Ascending aorta (tissue), 2 donors: ENCODE results near the gene PPM1L. TPM values are rescaled to one million over a fixed set of nuclear protein-coding genes. Genes with fewer than 3 reads are reported as not detected.

ENCODE experiments used
- DNase-seq, 2 donors: peaks; one replicate each; pipeline ENCODE4 v3.0.0-alpha.2; 2019; ENCODE audit warnings: low spot score in 2 of 2
- H3K27ac ChIP-seq, 2 donors: fragments of 200-600 bp; sonication (generic); one replicate each; pipeline ENCODE4 v1.5.1; 2016 to 2017; ENCODE audit warnings: mild to moderate bottlenecking in 1 of 2
- H3K27me3 ChIP-seq: fragments of 200-600 bp; sonication (generic); one replicate; pipeline ENCODE4 v1.5.1; 2017
- H3K36me3 ChIP-seq, 2 donors: fragments of 200-600 bp; sonication (generic); one replicate each; pipeline ENCODE4 v1.5.1; 2016
- H3K4me1 ChIP-seq, 2 donors: fragments of 200-600 bp; sonication (generic); one replicate each; pipeline ENCODE4 v1.5.1; 2016 to 2017; ENCODE audit warnings: mild to moderate bottlenecking in 1 of 2
- H3K4me3 ChIP-seq, 2 donors: fragments of 200-600 bp; sonication (generic); one replicate each; pipeline ENCODE4 v1.5.1; 2016 to 2017; ENCODE audit warnings: mild to moderate bottlenecking in 1 of 2
- H3K9me3 ChIP-seq, 2 donors: fragments of 200-600 bp; sonication (generic); one replicate each; pipeline ENCODE4 v1.5.1; 2016
- CTCF ChIP-seq, 3 experiments: fragments of 200-600 bp in 2 of 3; fragments of 450-650 bp in 1 of 3; sonication (generic) in 2 of 3; IDR thresholded peaks; one replicate each; pipeline ENCODE4 v1.5.1; 2016 to 2019; ENCODE audit warnings: antibody characterized with exemption in 3 of 3, mild to moderate bottlenecking in 1 of 3, moderate library complexity in 1 of 3
- intact Hi-C: fragments of 100-400 bp; cut with DNase I; formaldehyde crosslinking; loops from one replicate; pipeline ENCODE4 v1.15.1; 2023
- total RNA-seq: library from RNA; depleted of rRNA; stranded (reverse); fragments of >200 nt; gene quantifications from one replicate; pipeline ENCODE4 v1.1.0, GENCODE V29; 2016

PPM1L gene
- total RNA-seq, 1 donor from 2014 or later = 20.3 TPM

DNA sequence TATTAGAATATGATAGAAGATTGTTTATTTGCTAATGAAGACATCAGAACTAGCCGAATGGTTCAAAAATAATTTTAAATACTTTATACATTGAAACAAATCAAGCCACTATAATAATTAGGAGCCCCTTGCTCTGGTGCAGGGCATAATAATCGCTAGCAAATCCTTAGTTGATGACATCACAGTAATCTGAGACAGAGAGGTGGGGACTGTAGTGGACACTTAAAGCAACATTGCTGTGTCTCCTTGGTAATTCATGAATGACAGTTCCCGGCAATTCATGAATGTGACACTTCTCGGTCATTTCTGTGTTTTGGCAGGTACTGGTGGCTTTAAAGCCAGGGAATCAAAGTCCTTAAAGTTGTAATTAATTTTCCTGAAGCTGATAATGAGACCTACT is 114.3 kb downstream of the PPM1L start:
- Histone ChIP-seq H3K27me3 (no peaks in the 10 kb centered on the region), H3K9me3 (no peaks in the 10 kb centered on the region), H3K4me1 (peaks cover 0 to 5% of the 10 kb centered on the region in 2 donors), H3K36me3 (no peaks in the 10 kb centered on the region), H3K4me3 (peak overlapping the region in 1 of 2 donors; percentile 11), H3K27ac (no peak overlapping the region)
- intact Hi-C loops = loop anchor here (5.0 kb wide), 1 partner anchor 113 kb away; the partner anchor contains the start of gene PPM1L
- no peak for DNase-seq
- TF ChIP-seq CTCF (IDR thresholded peaks at IDR 0.05) = no peak

GRCh38 chr3:160874736-160875135 is 118.7 kb downstream of the PPM1L start:
- H3K27me3 ChIP-seq = no peaks in the 10 kb centered on the region
- H3K4me1 ChIP-seq = peaks cover 0 to 5% of the 10 kb centered on the region in 2 donors
- no peaks in the 10 kb centered on the region for H3K9me3 ChIP-seq
- intact Hi-C loops = loop anchor here (5.0 kb wide), 1 partner anchor 117 kb away; the partner anchor contains the start of gene PPM1L
- no peak for TF ChIP-seq CTCF (IDR thresholded peaks at IDR 0.05)
- H3K36me3 ChIP-seq = no peaks in the 10 kb centered on the region
- no peak overlapping the region for H3K4me3 ChIP-seq
- H3K27ac ChIP-seq = no peak overlapping the region
- DNase-seq = no peak

GRCh38 chr3:160876643-160877042 is 120.6 kb downstream of the PPM1L start:
- H3K27ac ChIP-seq = no peak overlapping the region
- H3K36me3 ChIP-seq = no peaks in the 10 kb centered on the region
- no peak overlapping the region for H3K4me3 ChIP-seq
- no peaks in the 10 kb centered on the region for H3K27me3 ChIP-seq
- no peak for TF ChIP-seq CTCF (IDR thresholded peaks at IDR 0.05)
- H3K4me1 ChIP-seq = no peaks in the 10 kb centered on the region
- intact Hi-C loops = no loop called here
- no peaks in the 10 kb centered on the region for H3K9me3 ChIP-seq
- DNase-seq = no peak

DNA sequence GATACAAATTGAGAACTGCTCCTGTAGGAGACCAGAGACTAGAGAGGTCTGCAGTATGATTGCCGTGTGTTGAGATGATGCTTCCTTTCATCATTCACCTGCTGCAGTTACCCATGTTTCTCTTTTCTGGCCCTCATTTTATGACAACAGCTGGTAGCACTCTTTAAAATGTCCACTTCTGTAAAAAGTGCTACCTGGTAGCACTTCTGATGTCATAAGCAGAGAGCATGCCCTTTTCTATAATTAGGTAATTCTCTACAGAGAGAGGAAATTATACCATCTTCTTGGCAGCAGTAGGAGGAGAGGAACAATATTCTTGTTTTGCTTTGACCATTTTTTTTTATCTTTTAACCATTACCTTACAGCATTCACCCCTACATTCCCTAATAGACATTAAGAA is 123.8 kb downstream of the PPM1L start:
- Histone ChIP-seq H3K36me3 (no peaks in the 10 kb centered on the region), H3K27ac (no peak overlapping the region), H3K4me3 (no peak overlapping the region), H3K27me3 (no peaks in the 10 kb centered on the region), H3K4me1 (no peaks in the 10 kb centered on the region), H3K9me3 (no peaks in the 10 kb centered on the region)
- intact Hi-C loops = no loop called here
- no peak for DNase-seq
- TF ChIP-seq CTCF (IDR thresholded peaks at IDR 0.05) = no peak

GRCh38 chr3:160883373-160883772 is 127.3 kb downstream of the PPM1L start:
- no peaks in the 10 kb centered on the region for H3K27me3 ChIP-seq
- H3K27ac ChIP-seq = no peak overlapping the region
- no peaks in the 10 kb centered on the region for H3K4me1 ChIP-seq
- H3K9me3 ChIP-seq = peaks cover 0 to 1% of the 10 kb centered on the region in 2 donors
- TF ChIP-seq CTCF (IDR thresholded peaks at IDR 0.05) = no peak
- intact Hi-C loops = no loop called here
- no peak overlapping the region for H3K4me3 ChIP-seq
- H3K36me3 ChIP-seq = no peaks in the 10 kb centered on the region
- DNase-seq = no peak

DNA sequence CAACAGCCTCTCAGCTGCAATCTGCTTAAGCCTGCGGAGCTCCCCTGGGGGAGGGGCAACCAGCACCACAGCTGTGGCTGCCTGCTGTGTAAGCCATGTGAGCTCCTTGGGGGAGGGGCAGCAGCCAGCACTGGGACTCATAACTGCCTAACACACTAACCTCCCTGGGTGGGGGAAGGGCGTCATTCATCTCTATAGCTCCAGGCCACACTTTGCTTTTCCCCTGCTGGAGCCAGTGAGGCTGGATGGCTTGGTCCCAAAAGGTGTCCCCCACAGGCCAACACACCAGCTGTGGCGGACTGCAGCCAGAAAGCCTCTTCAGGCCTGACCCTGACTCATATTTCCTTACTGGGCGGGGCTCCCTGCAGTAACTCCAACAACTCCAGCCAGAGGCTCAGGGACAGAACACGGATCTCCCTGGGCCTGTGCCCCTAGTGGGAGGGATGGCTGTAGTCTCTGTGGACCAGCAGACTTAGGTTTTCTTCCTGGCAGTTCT is 129.8 kb downstream of the PPM1L start:
- no peak for TF ChIP-seq CTCF (IDR thresholded peaks at IDR 0.05)

More for the DNA sequence above, 129.8 kb downstream of the PPM1L start:
- H3K9me3 ChIP-seq = peaks cover 0 to 5% of the 10 kb centered on the region in 2 donors
- intact Hi-C loops = no loop called here
- H3K4me1 ChIP-seq = no peaks in the 10 kb centered on the region
- no peaks in the 10 kb centered on the region for H3K27me3 ChIP-seq
- H3K27ac ChIP-seq = no peak overlapping the region
- no peak for DNase-seq
- no peak overlapping the region for H3K4me3 ChIP-seq
- no peaks in the 10 kb centered on the region for H3K36me3 ChIP-seq
